Right atrium auricular region (tissue), 2 donors: Measurements from ENCODE around the gene CFAP119. TPM values are rescaled to one million over a fixed set of nuclear protein-coding genes. Genes with fewer than 3 reads are reported as not detected.

Source experiments
- DNase-seq: peaks from one replicate; pipeline ENCODE4 v3.0.0-alpha.2; 2019; ENCODE audit warnings: low spot score
- H3K27ac ChIP-seq, 2 donors: fragments of 200-600 bp; sonication (generic); 1 replicate in 1 of 2; 2 replicates in 1 of 2; pipeline ENCODE4 v1.5.1; 2016 to 2019
- H3K27me3 ChIP-seq, 2 donors: fragments of 200-600 bp; sonication (generic); one replicate each; pipeline versions ENCODE4 v1.5.1 to v1.6.0; 2017 to 2019
- H3K36me3 ChIP-seq: fragments of 200-600 bp; sonication (generic); one replicate; pipeline ENCODE4 v1.5.1; 2016
- H3K4me1 ChIP-seq, 2 donors: fragments of 200-600 bp; sonication (generic); one replicate each; pipeline versions ENCODE4 v1.5.1 to v1.6.0; 2017 to 2019
- H3K4me3 ChIP-seq, 2 donors: fragments of 200-600 bp; sonication (generic); 1 replicate in 1 of 2; 2 replicates in 1 of 2; pipeline ENCODE4 v1.5.1; 2017 to 2019; ENCODE audit warnings: mild to moderate bottlenecking in 1 of 2, moderate library complexity in 1 of 2
- H3K9me3 ChIP-seq, 2 donors: fragments of 200-600 bp; sonication (generic); one replicate each; pipeline ENCODE4 v1.5.1; 2019
- CTCF ChIP-seq, 2 donors: fragments of 200-600 bp; sonication (generic); IDR thresholded peaks; one replicate each; pipeline ENCODE4 v1.5.1; 2019; ENCODE audit warnings: antibody characterized with exemption in 2 of 2
- total RNA-seq, 2 donors: library from RNA; depleted of rRNA; stranded (reverse); fragments of >200 nt; gene quantifications; one replicate each; pipeline ENCODE4 v1.1.0, GENCODE V29; 2016

CFAP119 gene
- total RNA-seq, 2 donors from 2014 or later: 0.37 to 0.83 TPM

- no peak overlapping the region for H3K27ac ChIP-seq
- DNase-seq: no peak
- no peaks in the 10 kb centered on the region for H3K9me3 ChIP-seq
- H3K4me3 ChIP-seq: no peak overlapping the region
- no peak for TF ChIP-seq CTCF (IDR thresholded peaks at IDR 0.05)
- no peaks in the 10 kb centered on the region for H3K27me3 ChIP-seq
- no peaks in the 10 kb centered on the region for H3K36me3 ChIP-seq
- peaks cover 0 to 14% of the 10 kb centered on the region in 2 donors for H3K4me1 ChIP-seq
Observed at GRCh38 chr16:30802936-30803335, 41.1 kb upstream of the CFAP119 start.

GRCh38 chr16:30797670-30798309 lies 35.9 kb upstream of the CFAP119 start:
- Histone ChIP-seq H3K4me1 (no peaks in the 10 kb centered on the region), H3K9me3 (no peaks in the 10 kb centered on the region), H3K4me3 (no peak overlapping the region), H3K36me3 (no peaks in the 10 kb centered on the region), H3K27ac (no peak overlapping the region), H3K27me3 (no peaks in the 10 kb centered on the region)
- no peak for DNase-seq
- no peak for TF ChIP-seq CTCF (IDR thresholded peaks at IDR 0.05)

GRCh38 chr16:30794634-30795033 lies 32.8 kb upstream of the CFAP119 start:
- H3K27ac ChIP-seq: no peak overlapping the region
- no peak for DNase-seq
- no peaks in the 10 kb centered on the region for H3K27me3 ChIP-seq
- no peak for TF ChIP-seq CTCF (IDR thresholded peaks at IDR 0.05)
- H3K4me1 ChIP-seq: no peaks in the 10 kb centered on the region
- no peaks in the 10 kb centered on the region for H3K9me3 ChIP-seq
- H3K36me3 ChIP-seq: no peaks in the 10 kb centered on the region
- no peak overlapping the region for H3K4me3 ChIP-seq

- no peak for DNase-seq
- Histone ChIP-seq H3K27me3 (no peaks in the 10 kb centered on the region), H3K9me3 (no peaks in the 10 kb centered on the region), H3K36me3 (no peaks in the 10 kb centered on the region), H3K4me1 (no peaks in the 10 kb centered on the region), H3K4me3 (no peak overlapping the region), H3K27ac (no peak overlapping the region)
- TF ChIP-seq CTCF (IDR thresholded peaks at IDR 0.05): no peak
Observed at GRCh38 chr16:30793508-30794069, 31.7 kb upstream of the CFAP119 start.

GRCh38 chr16:30787613-30788378 lies 25.9 kb upstream of the CFAP119 start:
- peaks cover 11% of the 10 kb centered on the region for H3K36me3 ChIP-seq
- peak in 1 of 2 donors; percentile 17 for TF ChIP-seq CTCF (IDR thresholded peaks at IDR 0.05)
- H3K27ac ChIP-seq: peak overlapping the region; percentile 92 to 95
- H3K4me3 ChIP-seq: peak overlapping the region; percentile 93 to 96
- peaks cover 0 to 25% of the 10 kb centered on the region in 2 donors for H3K4me1 ChIP-seq
- no peaks in the 10 kb centered on the region for H3K9me3 ChIP-seq
- no peaks in the 10 kb centered on the region for H3K27me3 ChIP-seq
- DNase-seq: no peak
